ENCODE results near the gene LAMA3.
A peak's percentile ranks its signal among the peaks of the same experiment; 100 is the strongest.

Gene LAMA3

GRCh38 chr18:23701017-23701416 is 11.8 kb downstream of the LAMA3 start:
- no peaks in the 10 kb centered on the region for H3K36me3 ChIP-seq (ENCODE audit: insufficient read depth)
- TF ChIP-seq CTCF (conservative IDR thresholded peaks at IDR 0.05; ENCODE audit: low read depth, low read length), result no peak
- no peak overlapping the region for H2AFZ ChIP-seq (ENCODE audit: low read depth)
- H3K27ac ChIP-seq, result no peak overlapping the region
- H3K9ac ChIP-seq, result no peak overlapping the region
- no peak overlapping the region for H3K4me2 ChIP-seq
- no peak overlapping the region for H3K4me3 ChIP-seq (IDR thresholded peaks at IDR 0.05; ENCODE audit: insufficient read depth, low read depth, low read length)
- H4K20me1 ChIP-seq (ENCODE audit: insufficient read depth), result no peaks in the 10 kb centered on the region
- no peaks in the 10 kb centered on the region for H3K79me2 ChIP-seq (ENCODE audit: insufficient read depth, low read depth)
- no peaks in the 10 kb centered on the region for H3K27me3 ChIP-seq (ENCODE audit: insufficient read depth, low read depth)
- H3K4me1 ChIP-seq (ENCODE audit: low read depth, poor library complexity, severe bottlenecking), result no peaks in the 10 kb centered on the region

GRCh38 chr18:23701544-23702064 is 12.4 kb downstream of the LAMA3 start:
- H3K4me2 ChIP-seq, result no peak overlapping the region
- no peak overlapping the region for H3K9ac ChIP-seq
- no peaks in the 10 kb centered on the region for H3K36me3 ChIP-seq (ENCODE audit: insufficient read depth)
- H4K20me1 ChIP-seq (ENCODE audit: insufficient read depth), result no peaks in the 10 kb centered on the region
- TF ChIP-seq CTCF (conservative IDR thresholded peaks at IDR 0.05; ENCODE audit: low read depth, low read length), result no peak
- no peak overlapping the region for H2AFZ ChIP-seq (ENCODE audit: low read depth)
- no peaks in the 10 kb centered on the region for H3K4me1 ChIP-seq (ENCODE audit: low read depth, poor library complexity, severe bottlenecking)
- H3K79me2 ChIP-seq (ENCODE audit: insufficient read depth, low read depth), result no peaks in the 10 kb centered on the region
- no peak overlapping the region for H3K27ac ChIP-seq
- H3K4me3 ChIP-seq (IDR thresholded peaks at IDR 0.05; ENCODE audit: insufficient read depth, low read depth, low read length), result no peak overlapping the region
- H3K27me3 ChIP-seq (ENCODE audit: insufficient read depth, low read depth), result no peaks in the 10 kb centered on the region

GRCh38 chr18:23702606-23703005 is 13.4 kb downstream of the LAMA3 start:
- Histone ChIP-seq H3K36me3 (ENCODE audit: insufficient read depth) (no peaks in the 10 kb centered on the region), H3K4me1 (ENCODE audit: low read depth, poor library complexity, severe bottlenecking) (no peaks in the 10 kb centered on the region), H3K27me3 (ENCODE audit: insufficient read depth, low read depth) (no peaks in the 10 kb centered on the region), H2AFZ (ENCODE audit: low read depth) (no peak overlapping the region), H3K4me2 (no peak overlapping the region), H3K4me3 (IDR thresholded peaks at IDR 0.05; ENCODE audit: insufficient read depth, low read depth, low read length) (no peak overlapping the region), H3K9ac (no peak overlapping the region), H3K27ac (no peak overlapping the region), H3K79me2 (ENCODE audit: insufficient read depth, low read depth) (no peaks in the 10 kb centered on the region), H4K20me1 (ENCODE audit: insufficient read depth) (no peaks in the 10 kb centered on the region)
- TF ChIP-seq CTCF (conservative IDR thresholded peaks at IDR 0.05; ENCODE audit: low read depth, low read length), result no peak

GRCh38 chr18:23703057-23703986 is 14.1 kb downstream of the LAMA3 start:
- no peak overlapping the region for H3K9ac ChIP-seq
- no peak overlapping the region for H3K27ac ChIP-seq
- H3K27me3 ChIP-seq (ENCODE audit: insufficient read depth, low read depth), result no peaks in the 10 kb centered on the region
- peak; percentile 85 for TF ChIP-seq CTCF (conservative IDR thresholded peaks at IDR 0.05; ENCODE audit: low read depth, low read length)
- no peak overlapping the region for H2AFZ ChIP-seq (ENCODE audit: low read depth)
- H4K20me1 ChIP-seq (ENCODE audit: insufficient read depth), result no peaks in the 10 kb centered on the region
- H3K79me2 ChIP-seq (ENCODE audit: insufficient read depth, low read depth), result no peaks in the 10 kb centered on the region
- H3K4me1 ChIP-seq (ENCODE audit: low read depth, poor library complexity, severe bottlenecking), result no peaks in the 10 kb centered on the region
- H3K4me3 ChIP-seq (IDR thresholded peaks at IDR 0.05; ENCODE audit: insufficient read depth, low read depth, low read length), result no peak overlapping the region
- H3K4me2 ChIP-seq, result no peak overlapping the region
- no peaks in the 10 kb centered on the region for H3K36me3 ChIP-seq (ENCODE audit: insufficient read depth)

Data from KMS-11 (cell line).